ENCODE data around the gene MTAP. TPM values are rescaled to one million over a fixed set of nuclear protein-coding genes. Genes with fewer than 3 reads are reported as not detected.

MTAP gene
- total and polyA plus RNA-seq, 5 donors from 2014 or later, result 8.2 to 22.5 (median 15.0) TPM

- no peak overlapping the region for H3K27ac ChIP-seq (ENCODE audit: insufficient read depth, low read length, poor library complexity, severe bottlenecking)
- H3K4me3 ChIP-seq (ENCODE audit: low read depth, low read length), result peak overlapping the region; percentile 57
- H3K36me3 ChIP-seq (ENCODE audit: control insufficient read depth, insufficient read depth, low read length), result no peaks in the 10 kb centered on the region
- Mint-ChIP-seq H3K36me3 (peaks cover 8% of the 10 kb centered on the region), H3K9me3 (peaks cover 0 to 26% (median 9%) of the 10 kb centered on the region in 7 donors), H3K27ac (peak overlapping the region in 1 of 3 donors; percentile 41), H3K4me3 (peak overlapping the region; percentile 55 to 81 (median 76)), H3K27me3 (peaks cover 95% of the 10 kb centered on the region), H3K4me1 (peaks cover 5 to 48% (median 24%) of the 10 kb centered on the region in 4 donors)
- H3K9me3 ChIP-seq (ENCODE audit: control insufficient read depth in 2 of 2, low read length in 2 of 2), result peaks cover 22 to 40% of the 10 kb centered on the region in 2 experiments
- ATAC-seq (ENCODE audit: low read depth in 2 of 2) (peak; percentile 33 to 66), DNase-seq (peak in 2 of 3 donors; percentile 29 to 78)
- peaks cover 24% of the 10 kb centered on the region for H3K4me1 ChIP-seq (ENCODE audit: control insufficient read depth, insufficient read depth, low read length, poor library complexity, severe bottlenecking)
- H3K27me3 ChIP-seq (ENCODE audit: control insufficient read depth, insufficient read depth, low read length), result peaks cover 71% of the 10 kb centered on the region
These were observed 163.0 kb downstream of the MTAP start for GRCh38 chr9:21965401-21965951.

GRCh38 chr9:21966140-21966851, 163.9 kb downstream of the MTAP start:
- H3K9me3 Mint-ChIP-seq, result peaks cover 0 to 30% (median 9%) of the 10 kb centered on the region in 7 donors
- H3K36me3 ChIP-seq (ENCODE audit: control insufficient read depth, insufficient read depth, low read length), result no peaks in the 10 kb centered on the region
- peaks cover 74% of the 10 kb centered on the region for H3K27me3 ChIP-seq (ENCODE audit: control insufficient read depth, insufficient read depth, low read length)
- H3K4me3 ChIP-seq (ENCODE audit: low read depth, low read length), result no peak overlapping the region
- peak overlapping the region in 3 of 4 donors; percentile 7 to 55 (median 55) for H3K4me3 Mint-ChIP-seq
- peaks cover 24% of the 10 kb centered on the region for H3K4me1 ChIP-seq (ENCODE audit: control insufficient read depth, insufficient read depth, low read length, poor library complexity, severe bottlenecking)
- H3K9me3 ChIP-seq (ENCODE audit: control insufficient read depth in 2 of 2, low read length in 2 of 2), result peaks cover 23 to 42% of the 10 kb centered on the region in 2 experiments
- peaks cover 92% of the 10 kb centered on the region for H3K27me3 Mint-ChIP-seq
- no peak overlapping the region for H3K27ac Mint-ChIP-seq
- H3K4me1 Mint-ChIP-seq, result peaks cover 8 to 47% (median 25%) of the 10 kb centered on the region in 4 donors
- DNase-seq (no peak), ATAC-seq (ENCODE audit: low read depth in 2 of 2) (no peak)
- no peak overlapping the region for H3K27ac ChIP-seq (ENCODE audit: insufficient read depth, low read length, poor library complexity, severe bottlenecking)
- peaks cover 8% of the 10 kb centered on the region for H3K36me3 Mint-ChIP-seq

GRCh38 chr9:21967169-21967568, 164.7 kb downstream of the MTAP start:
- no peak overlapping the region for H3K27ac Mint-ChIP-seq
- DNase-seq, result no peak
- H3K4me1 Mint-ChIP-seq, result peaks cover 9 to 48% (median 25%) of the 10 kb centered on the region in 4 donors
- peaks cover 0 to 30% (median 8%) of the 10 kb centered on the region in 7 donors for H3K9me3 Mint-ChIP-seq
- Histone ChIP-seq H3K9me3 (ENCODE audit: control insufficient read depth in 2 of 2, low read length in 2 of 2) (peaks cover 23 to 42% of the 10 kb centered on the region in 2 experiments), H3K27me3 (ENCODE audit: control insufficient read depth, insufficient read depth, low read length) (peaks cover 79% of the 10 kb centered on the region), H3K4me3 (ENCODE audit: low read depth, low read length) (no peak overlapping the region), H3K36me3 (ENCODE audit: control insufficient read depth, insufficient read depth, low read length) (no peaks in the 10 kb centered on the region), H3K27ac (ENCODE audit: insufficient read depth, low read length, poor library complexity, severe bottlenecking) (no peak overlapping the region), H3K4me1 (ENCODE audit: control insufficient read depth, insufficient read depth, low read length, poor library complexity, severe bottlenecking) (peaks cover 24% of the 10 kb centered on the region)
- H3K36me3 Mint-ChIP-seq, result peaks cover 8% of the 10 kb centered on the region
- no peak for ATAC-seq (ENCODE audit: low read depth in 2 of 2)
- H3K27me3 Mint-ChIP-seq, result peaks cover 92% of the 10 kb centered on the region
- peak overlapping the region in 1 of 4 donors; percentile 55 for H3K4me3 Mint-ChIP-seq

GRCh38 chr9:21967702-21968101, 165.3 kb downstream of the MTAP start:
- peak in 1 of 3 donors; percentile 39 for DNase-seq
- Mint-ChIP-seq H3K4me3 (no peak overlapping the region), H3K27ac (no peak overlapping the region)

GRCh38 chr9:21968331-21969010, 166.0 kb downstream of the MTAP start:
- ATAC-seq (ENCODE audit: low read depth in 2 of 2), result no peak
- H3K4me1 ChIP-seq (ENCODE audit: control insufficient read depth, insufficient read depth, low read length, poor library complexity, severe bottlenecking), result peaks cover 24% of the 10 kb centered on the region
- Mint-ChIP-seq H3K9me3 (peaks cover 0 to 30% (median 4%) of the 10 kb centered on the region in 7 donors), H3K27me3 (peaks cover 92% of the 10 kb centered on the region), H3K4me1 (peaks cover 9 to 51% (median 24%) of the 10 kb centered on the region in 4 donors), H3K27ac (peak overlapping the region in 2 of 3 donors; percentile 60 to 64), H3K4me3 (peak overlapping the region; percentile 34 to 74 (median 54)), H3K36me3 (peaks cover 8% of the 10 kb centered on the region)
- no peaks in the 10 kb centered on the region for H3K36me3 ChIP-seq (ENCODE audit: control insufficient read depth, insufficient read depth, low read length)
- peak in 2 of 3 donors; percentile 21 to 37 for DNase-seq
- H3K9me3 ChIP-seq (ENCODE audit: control insufficient read depth in 2 of 2, low read length in 2 of 2), result peaks cover 20 to 42% of the 10 kb centered on the region in 2 experiments
- peaks cover 81% of the 10 kb centered on the region for H3K27me3 ChIP-seq (ENCODE audit: control insufficient read depth, insufficient read depth, low read length)
- no peak overlapping the region for H3K27ac ChIP-seq (ENCODE audit: insufficient read depth, low read length, poor library complexity, severe bottlenecking)
- H3K4me3 ChIP-seq (ENCODE audit: low read depth, low read length), result peak overlapping the region; percentile 3

More at GRCh38 chr9:21967702-21968101, 165.3 kb downstream of the MTAP start:
- Mint-ChIP-seq H3K4me1 (peaks cover 9 to 53% (median 25%) of the 10 kb centered on the region in 4 donors), H3K27me3 (peaks cover 92% of the 10 kb centered on the region), H3K36me3 (peaks cover 8% of the 10 kb centered on the region), H3K9me3 (peaks cover 0 to 30% (median 8%) of the 10 kb centered on the region in 7 donors)
- Histone ChIP-seq H3K9me3 (ENCODE audit: control insufficient read depth in 2 of 2, low read length in 2 of 2) (peaks cover 20 to 42% of the 10 kb centered on the region in 2 experiments), H3K27ac (ENCODE audit: insufficient read depth, low read length, poor library complexity, severe bottlenecking) (no peak overlapping the region), H3K4me3 (ENCODE audit: low read depth, low read length) (no peak overlapping the region), H3K4me1 (ENCODE audit: control insufficient read depth, insufficient read depth, low read length, poor library complexity, severe bottlenecking) (peaks cover 24% of the 10 kb centered on the region), H3K36me3 (ENCODE audit: control insufficient read depth, insufficient read depth, low read length) (no peaks in the 10 kb centered on the region), H3K27me3 (ENCODE audit: control insufficient read depth, insufficient read depth, low read length) (peaks cover 82% of the 10 kb centered on the region)
- ATAC-seq (ENCODE audit: low read depth in 2 of 2), result no peak

- H3K27me3 Mint-ChIP-seq, result peaks cover 92% of the 10 kb centered on the region
- DNase-seq (no peak), ATAC-seq (ENCODE audit: low read depth in 2 of 2) (no peak)
- H3K4me1 Mint-ChIP-seq, result peaks cover 9 to 48% (median 26%) of the 10 kb centered on the region in 4 donors
- peak overlapping the region in 2 of 3 donors; percentile 64 to 83 for H3K27ac Mint-ChIP-seq
- peaks cover 0 to 30% (median 4%) of the 10 kb centered on the region in 7 donors for H3K9me3 Mint-ChIP-seq
- peaks cover 8% of the 10 kb centered on the region for H3K36me3 Mint-ChIP-seq
- Histone ChIP-seq H3K36me3 (ENCODE audit: control insufficient read depth, insufficient read depth, low read length) (no peaks in the 10 kb centered on the region), H3K4me3 (ENCODE audit: low read depth, low read length) (no peak overlapping the region), H3K27ac (ENCODE audit: insufficient read depth, low read length, poor library complexity, severe bottlenecking) (no peak overlapping the region), H3K27me3 (ENCODE audit: control insufficient read depth, insufficient read depth, low read length) (peaks cover 79% of the 10 kb centered on the region), H3K9me3 (ENCODE audit: control insufficient read depth in 2 of 2, low read length in 2 of 2) (peaks cover 20 to 41% of the 10 kb centered on the region in 2 experiments), H3K4me1 (ENCODE audit: control insufficient read depth, insufficient read depth, low read length, poor library complexity, severe bottlenecking) (peaks cover 30% of the 10 kb centered on the region)
- peak overlapping the region; percentile 34 to 74 (median 54) for H3K4me3 Mint-ChIP-seq
These were observed 166.8 kb downstream of the MTAP start for GRCh38 chr9:21969011-21969940.
